ENCODE data around the gene NFIA. TPM values are rescaled to one million over a fixed set of nuclear protein-coding genes. Genes with fewer than 3 reads are reported as not detected.

The NFIA gene
- total RNA-seq, 1 donor from 2014 or later, result 132 TPM

DNA sequence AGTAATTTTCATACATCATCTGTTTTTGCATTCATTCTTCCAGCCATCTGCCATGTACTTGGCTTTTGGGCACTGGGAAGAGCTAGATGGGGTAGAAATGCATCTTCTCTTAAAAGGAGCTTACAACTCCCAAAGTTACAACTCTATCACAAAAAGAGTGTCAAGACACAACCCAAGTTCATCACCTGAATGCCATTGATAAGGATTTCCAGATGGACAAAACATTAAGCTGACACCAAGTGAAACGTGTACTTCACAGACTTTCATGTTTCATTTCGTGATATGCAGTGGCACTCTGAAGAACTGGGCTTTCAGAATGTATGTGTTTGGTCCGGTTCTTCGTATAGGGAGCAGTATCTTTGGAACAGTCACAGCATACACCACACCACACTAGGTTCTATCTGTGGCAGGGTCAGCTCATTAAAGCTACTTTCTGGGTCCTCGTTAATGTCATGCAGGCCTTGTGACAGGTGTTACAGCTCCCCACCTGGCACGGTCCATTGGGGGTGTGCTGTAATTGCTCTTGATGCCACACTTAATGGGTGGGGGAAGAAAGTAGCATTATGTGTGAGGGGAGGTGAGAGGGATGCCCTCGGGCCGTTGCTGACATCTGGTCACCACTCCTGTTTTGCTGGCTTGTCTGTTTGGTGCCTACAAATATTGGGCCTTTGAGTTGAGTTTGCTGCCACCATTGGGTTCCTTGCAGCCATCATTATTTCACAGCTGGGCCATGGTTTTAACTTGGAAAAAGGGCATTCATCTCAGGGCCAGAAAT lies 164.9 kb downstream of the NFIA start:
- DNase-seq (ENCODE audit: low spot score), result no peak

DNA sequence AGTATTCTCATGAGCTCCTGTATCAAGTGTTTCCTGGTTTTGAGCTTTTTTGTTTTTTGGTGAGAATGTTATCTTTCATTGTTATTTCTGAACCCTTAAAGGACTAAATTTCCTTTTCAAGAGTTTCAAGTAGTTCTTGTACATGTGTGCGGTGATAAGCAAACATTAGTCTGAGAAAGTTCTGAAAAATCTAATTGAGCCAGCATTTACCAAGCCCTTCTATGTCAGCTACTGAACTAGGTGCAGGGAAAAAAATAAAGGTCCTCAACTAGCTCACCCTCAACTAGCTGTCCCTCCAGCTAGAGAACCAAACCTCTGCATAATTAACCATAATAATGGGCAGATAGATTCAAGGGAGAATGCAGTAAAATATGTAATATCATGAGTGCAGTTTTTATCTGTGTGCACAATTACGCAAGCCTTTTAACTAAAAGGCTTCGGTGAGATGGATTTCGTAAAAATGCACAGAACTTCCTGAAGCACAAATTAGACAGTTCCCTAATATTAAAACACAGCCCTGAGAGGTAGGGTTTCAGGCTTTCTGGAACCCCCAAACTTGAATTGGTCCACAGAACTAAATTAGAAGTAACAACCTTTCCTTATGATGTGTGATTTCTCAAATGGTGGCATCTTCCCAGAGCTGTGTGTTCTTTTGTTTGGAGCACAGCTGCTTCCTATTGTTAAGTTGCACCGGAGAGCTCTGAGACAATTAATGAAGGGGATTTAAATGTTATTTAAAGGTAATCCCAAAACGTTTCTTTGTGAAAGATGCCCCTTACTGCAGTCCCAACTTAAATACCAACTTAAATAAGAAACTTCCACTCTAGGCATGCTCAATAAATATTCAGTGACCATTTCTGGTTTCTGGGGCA lies 165.8 kb downstream of the NFIA start:
- no peak for DNase-seq (ENCODE audit: low spot score)

DNA sequence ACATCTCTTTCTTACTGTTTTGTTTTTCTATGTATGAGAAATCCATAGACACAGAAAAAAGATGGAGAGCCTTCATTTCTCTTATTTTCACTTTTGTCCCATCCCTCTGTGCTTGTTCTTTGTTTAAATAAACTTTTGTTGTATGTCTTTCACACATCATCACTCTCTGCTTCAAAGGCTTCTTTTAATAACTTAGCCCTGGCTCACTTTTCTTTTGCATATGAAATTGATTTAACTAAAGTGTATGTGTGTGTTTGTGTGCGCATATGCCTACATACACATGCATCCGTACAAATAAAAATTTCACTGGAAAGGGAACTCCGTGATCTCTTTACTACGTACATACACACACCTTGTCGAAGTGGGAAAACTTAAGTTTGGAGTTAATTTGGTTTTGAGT lies 168.6 kb downstream of the NFIA start:
- DNase-seq (ENCODE audit: low spot score), result no peak

DNA sequence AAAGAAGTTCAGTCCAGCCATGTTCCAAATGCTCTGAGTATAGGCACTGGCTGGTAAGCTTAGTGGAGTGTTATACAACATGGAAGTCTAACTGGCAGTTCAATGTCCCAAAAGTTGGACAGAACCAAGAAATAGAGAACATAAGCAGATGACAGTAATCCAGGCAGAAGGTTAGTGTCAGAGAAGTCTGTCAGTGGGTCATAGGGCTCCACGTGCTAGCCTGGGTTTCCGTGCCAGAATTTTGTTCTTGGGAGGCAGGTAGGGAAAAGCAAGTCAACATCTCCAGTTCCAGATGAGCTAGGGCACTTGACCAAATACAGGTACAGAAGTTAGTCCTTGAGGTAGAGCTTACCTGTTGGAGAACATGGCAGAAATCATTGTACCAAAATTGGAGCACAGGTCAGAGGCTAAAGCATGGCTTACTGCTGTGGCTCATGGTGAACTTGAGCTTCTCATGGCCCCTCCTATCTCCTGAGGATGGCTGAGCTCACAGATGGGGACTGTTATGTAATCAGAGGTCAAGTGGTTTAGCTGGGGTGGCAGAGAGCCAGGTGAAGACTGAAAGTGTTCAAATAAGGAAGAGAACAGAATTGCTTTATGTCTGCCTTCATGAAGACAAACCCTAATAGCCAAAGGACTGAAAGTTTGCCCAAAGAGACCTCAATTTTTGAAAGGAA lies 170.8 kb downstream of the NFIA start:
- DNase-seq (ENCODE audit: low spot score), result peak; percentile 81

DNA sequence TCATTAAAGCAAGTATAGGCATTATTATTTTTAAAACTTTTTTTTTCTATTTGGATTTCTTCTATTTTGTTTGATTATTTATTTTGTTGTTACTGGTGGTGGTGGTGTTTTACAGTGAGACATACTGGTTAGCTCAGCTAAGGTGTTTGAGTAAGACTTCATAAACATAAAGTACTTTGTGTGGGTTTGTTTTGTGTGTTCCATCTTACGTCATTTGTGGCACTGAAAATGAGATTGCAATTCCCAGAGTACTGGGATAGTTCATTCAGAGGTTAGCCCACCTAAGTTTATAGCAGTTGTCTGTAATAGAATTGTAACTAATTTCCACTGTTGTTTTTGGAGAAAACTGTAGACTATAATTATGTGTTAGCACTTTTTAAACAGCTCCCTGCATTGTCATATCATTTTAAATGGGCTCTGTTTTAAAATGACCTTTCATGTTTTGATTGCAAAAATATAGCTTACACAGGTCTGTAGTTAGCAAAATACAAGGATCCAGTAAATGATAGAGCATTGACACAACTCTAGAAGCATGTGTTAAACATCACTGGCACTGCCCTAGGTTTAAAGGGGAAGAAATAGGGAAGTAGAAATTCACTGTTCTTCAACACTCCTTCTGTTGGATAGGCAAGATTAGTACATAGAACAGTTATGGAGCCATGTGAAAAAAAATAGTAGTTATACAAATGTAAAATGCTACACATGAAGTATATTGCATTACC lies 171.7 kb downstream of the NFIA start:
- no peak for DNase-seq (ENCODE audit: low spot score)

DNA sequence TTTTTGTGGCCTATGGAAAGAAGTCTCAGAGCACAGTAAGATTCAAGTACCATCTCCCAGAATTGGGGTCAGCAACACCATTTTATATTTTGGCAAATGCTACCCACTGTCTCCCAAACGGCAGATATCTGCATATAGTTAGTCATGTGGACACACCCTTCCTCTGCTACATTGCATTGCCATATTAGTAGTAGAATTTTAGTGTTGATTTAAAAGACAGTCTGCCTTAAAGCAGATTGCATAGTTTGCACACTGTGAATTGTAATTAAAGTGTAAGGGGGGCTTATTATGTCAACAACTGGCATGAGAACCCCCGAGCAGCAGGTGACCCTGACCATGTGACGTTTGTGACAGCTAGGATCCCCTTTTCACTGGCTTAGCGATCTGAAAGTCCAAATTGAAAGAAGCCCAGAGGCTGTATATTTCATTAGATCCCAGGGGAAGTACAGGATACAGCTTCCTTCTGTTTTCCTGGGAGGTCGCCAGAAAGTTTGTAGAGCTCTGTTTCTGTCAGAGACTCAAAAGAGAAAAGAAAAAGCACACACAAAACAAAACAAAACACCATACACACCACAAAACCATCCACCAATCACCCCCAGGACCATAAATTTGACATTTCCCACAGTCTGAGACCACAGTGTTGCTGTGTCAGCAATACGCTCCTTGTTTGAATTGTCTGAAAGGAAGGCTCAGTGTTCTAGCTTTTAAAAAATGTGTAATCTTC lies 172.4 kb downstream of the NFIA start:
- no peak for DNase-seq (ENCODE audit: low spot score)

DNA sequence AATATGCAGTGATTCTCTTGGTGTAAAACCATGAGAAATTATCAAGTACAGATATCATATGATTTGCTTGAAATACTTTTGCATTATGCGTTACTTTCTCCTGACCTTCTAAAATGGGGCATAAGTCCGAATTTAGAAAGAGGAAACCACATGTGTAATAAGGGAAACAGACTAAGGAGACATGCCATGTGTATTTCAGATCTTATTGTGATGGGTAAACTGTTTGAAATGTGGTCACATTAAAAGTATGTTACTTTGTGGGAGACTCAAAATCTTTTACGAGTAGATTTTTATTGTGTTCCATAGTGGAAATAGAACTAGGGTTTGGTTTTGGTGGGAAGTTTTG lies 173.0 kb downstream of the NFIA start:
- DNase-seq (ENCODE audit: low spot score), result no peak

DNA sequence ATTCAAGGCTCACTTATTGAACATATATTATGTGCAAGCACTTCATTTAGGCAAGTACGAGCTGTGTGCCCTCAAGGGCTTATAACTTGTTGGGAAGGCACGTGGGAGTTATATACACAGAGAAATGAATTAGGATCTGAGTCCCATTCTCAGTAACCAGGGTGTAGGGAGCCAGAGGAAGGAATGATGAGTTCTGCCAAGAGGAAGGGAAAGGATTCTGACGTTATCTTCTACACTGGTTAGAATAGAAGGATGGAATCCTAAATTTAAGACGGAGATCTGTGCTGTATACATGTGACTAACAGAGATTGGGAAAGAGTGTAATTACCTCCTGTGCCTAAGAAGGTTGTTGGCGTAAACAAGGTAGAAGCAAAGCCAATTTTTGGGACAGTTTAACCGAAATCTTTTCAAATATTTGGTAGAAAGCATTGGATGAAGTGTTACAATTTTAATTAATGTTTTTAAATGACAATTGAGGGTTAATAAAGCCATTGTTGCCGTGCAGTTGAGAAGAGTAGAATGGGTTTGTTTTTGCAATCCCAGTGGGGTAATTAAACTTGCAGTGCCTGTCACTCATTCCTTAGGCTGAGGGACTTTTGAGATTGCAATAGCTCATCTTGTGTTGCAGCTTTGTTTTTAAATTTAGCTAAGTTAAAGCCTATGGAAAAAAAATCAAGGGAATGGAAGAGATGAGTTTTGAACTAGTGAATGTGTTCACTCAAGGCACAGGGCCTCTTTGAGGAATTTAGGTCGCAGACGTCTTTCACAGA lies 177.2 kb downstream of the NFIA start:
- DNase-seq (ENCODE audit: low spot score), result no peak

DNA sequence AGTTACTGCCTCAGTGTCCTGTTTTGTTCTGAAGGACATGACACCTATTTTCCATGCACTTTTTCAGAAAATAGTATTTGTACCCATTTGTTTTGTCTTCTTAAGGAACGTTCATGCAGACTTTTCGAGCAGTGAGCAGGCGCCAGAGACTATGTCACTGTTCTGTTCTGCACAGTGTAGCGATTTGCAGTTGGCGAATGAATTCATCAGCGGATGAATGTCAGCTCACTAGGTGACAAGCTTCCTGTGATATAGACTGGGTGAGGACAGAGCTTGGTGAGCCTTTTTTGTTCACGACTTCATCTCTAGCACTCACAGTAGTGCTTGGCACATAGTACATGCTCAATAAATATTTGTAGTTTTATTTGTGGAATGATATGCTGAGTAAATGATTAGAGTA lies 177.8 kb downstream of the NFIA start:
- DNase-seq (ENCODE audit: low spot score), result no peak

DNA sequence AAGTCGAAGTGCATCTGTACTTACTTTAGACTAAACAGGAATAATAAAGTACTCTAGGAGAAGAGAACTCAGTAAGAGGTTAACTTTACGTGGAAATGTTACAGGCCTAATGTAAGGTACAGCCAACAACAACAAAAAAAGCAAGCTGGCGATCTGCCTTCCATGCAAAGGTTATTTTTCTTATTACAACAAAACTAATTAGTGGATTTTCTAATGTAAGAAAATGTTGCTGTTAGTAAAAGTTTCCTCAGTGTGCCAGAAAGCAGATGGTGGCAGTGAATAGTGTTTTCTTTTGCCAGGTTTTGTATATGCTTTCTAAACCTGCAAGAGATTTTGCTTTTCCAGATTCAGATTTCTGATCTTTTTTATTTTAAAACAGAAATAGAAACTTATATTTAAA lies 179.2 kb downstream of the NFIA start:
- no peak for DNase-seq (ENCODE audit: low spot score)

DNA sequence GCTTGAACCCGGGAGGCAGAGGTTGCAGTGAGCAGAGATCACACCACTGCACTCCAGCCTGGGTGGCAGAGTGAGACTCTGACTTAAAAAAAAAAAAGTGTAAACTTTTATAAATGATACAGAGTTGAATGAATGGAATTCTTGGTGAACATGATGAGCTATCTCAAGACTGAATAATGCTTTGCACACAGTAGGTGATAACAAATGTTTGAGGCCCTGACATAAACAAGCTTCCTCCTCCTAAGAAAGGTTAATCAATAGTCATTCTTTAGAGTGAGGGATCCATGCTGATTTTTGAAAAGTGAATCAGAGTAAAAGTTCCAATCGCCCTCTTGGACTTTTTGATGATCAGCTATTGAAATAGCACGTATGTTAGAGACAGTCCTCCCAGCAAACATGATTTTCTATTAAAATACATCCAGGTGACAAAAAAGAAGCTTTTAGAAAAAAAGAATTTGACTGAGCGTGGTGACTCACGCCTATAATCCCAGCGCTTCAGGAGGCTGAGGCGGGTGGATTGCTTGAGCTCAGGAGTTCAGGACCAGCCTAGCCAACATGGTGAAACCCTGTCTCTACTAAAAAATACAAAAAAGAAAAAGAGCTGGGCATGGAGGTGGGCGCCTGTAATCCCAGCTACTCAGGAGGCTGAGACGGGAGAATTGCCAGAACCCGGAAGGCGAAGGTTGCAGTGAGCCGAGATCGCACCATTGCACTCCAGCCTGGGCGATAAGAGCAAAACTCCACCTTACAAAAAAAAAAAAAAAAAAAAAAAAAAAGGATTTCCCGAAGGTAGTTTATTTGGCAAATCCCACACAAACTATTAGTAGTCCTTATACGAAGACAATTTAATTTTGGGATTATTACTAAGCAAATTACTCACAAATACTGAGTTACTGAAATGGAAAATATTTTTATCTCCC lies 181.8 kb downstream of the NFIA start:
- DNase-seq (ENCODE audit: low spot score), result no peak

DNA sequence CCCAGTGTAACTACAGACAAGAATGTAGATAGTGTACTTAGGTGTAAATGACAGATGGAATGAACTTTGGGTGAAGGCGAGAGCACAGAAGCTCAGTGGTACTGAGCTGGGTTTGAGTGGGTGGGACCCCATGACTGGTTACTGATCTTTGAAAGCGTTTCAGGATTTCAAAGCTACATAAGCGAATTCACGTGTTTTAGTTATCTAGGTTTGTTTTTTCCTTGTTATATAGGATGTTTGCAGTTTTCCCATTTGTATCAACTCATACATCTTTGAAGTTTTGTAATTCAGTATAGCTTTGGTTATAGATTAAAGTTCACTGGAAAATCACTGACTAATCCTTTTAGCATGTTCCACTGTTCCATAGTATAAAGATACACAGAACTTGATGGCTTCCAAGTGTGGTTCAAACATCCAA lies 182.5 kb downstream of the NFIA start:
- DNase-seq (ENCODE audit: low spot score), result no peak

DNA sequence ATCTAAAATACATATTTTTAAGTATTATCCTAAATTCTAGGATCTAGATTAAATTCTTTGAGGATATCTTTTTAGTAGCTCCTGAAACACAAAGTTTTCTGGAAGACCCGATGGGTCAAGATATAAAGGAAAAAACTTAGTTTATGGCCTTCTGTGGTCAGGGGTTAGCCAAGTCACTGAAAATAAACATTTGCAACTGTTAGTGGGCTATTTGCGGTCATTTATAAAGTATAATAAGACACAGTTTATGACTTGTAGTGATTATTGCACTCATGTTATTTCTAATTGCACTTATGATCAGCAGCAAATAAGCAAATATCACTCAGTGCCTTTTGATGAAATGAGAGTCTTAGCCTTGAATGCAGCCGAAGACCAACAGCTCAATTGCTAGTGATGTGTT lies 183.3 kb downstream of the NFIA start:
- DNase-seq (ENCODE audit: low spot score), result no peak

DNA sequence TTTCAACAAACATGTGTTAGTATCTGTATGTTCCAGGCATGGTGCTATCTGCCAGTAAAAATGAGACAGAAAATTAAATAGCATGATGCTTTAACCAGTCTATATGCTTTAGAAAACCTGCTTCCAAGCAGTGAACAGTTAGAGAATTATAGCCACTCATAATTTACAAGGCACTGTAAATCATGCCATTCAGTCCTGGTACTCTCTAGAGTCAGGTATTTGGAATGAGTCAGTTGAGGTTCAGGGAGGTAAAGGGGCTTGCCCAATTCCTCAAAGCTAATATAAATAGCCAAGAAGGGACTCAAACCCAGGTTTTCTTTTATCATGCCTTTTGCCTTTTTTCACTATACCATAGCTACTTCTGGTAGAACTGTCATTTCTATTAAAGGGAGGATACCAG lies 184.4 kb downstream of the NFIA start:
- no peak for DNase-seq (ENCODE audit: low spot score)

DNA sequence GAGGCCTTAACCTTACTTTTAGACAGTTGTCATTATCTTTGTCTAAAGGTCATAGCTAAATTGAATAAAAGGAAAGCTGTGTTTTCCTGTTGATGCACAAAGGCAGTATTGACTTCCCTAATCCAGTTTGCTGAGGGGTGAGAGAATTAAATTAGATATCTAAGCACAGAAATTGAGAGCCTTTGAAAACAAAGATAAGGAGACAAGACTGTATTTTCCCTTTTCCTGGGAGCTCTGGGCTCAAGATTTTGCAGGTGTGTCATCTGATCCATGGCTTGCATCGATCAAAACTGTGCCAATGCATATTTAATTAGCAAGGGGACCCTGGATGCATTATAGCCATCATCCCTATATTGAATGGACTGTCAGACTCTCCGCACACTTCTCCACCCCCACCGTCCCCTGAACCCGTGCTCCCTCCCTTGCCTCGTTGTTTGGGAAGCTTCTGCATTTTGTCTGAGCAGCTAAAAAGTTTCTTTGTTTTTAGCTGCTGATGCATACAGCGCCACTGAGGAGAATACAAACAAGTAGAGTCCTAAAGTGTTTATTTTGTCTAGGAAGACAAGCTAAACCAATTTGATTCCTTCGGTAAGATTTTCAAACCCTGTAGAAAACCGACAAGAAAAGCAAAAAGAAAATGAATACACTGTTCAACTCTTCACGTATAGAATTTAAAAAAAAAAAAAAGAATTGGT lies 186.3 kb downstream of the NFIA start:
- no peak for DNase-seq (ENCODE audit: low spot score)

DNA sequence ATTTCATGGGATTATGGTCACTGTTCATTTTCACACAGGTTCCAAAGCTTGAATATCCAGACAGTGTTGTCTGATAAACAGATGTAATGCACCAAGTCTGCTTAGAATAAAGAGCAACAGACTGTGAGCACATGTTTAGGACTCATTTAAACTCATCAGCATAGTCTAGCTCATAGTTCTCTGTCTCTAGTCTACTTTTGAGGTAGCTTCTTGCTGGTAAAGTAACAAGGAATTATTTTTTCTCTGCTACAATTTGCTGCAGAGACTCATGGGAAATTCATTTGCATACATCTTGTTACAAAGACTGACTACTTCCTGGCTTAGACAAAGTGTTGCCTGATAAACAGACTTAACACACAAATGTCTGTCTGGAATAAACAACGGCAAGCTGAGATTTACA lies 187.2 kb downstream of the NFIA start:
- DNase-seq (ENCODE audit: low spot score), result no peak

DNA sequence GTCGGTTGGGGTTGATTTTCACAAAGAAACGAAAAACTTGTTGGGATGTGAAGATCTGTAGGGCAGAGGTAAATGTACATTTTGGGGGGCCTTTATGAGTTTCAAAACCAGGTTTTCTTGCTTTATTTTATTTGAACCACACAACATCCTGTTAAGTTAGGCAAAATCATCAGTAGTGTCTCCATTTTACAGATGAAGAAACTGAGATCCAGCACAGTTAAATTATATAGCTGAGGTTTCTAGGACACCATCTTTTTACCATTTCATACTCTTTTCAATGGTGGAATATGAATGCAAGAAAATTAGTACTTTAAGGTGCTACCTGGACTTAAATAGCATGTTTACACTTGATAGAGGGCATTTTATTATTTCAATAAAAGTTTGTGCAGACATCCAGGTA lies 187.7 kb downstream of the NFIA start:
- DNase-seq (ENCODE audit: low spot score), result no peak

DNA sequence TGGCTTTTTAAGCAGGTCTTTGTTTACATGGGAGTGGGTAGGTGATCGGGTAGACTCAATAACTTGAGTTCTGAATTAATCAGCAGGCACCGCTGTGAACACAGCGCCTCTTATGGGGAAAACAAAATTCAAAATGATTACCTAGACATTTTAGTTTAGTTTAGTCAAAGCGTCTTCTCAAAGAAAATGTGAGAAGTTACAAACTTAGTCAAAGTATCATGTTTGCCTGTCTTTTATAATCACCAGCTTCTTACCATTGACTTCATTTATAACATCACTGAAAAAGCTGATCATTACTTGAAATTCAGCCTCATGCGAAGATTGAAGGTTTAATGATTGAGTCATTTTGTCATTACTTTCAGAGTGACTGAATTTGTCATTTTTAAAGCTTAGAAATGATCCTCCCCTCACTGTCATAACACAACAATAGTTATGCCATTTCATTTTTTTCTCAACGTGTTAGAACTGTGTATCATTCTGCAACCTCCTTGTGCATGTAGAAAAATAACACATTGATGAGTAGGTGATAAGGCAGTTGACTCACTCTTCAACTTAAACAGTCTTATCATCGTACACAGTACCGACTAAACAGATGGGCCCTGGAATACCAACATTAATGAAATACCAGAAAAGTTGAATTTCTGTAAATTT lies 188.5 kb downstream of the NFIA start:
- DNase-seq (ENCODE audit: low spot score), result no peak
